ENCODE data around the gene PAGE5.

Gene PAGE5, protein sequence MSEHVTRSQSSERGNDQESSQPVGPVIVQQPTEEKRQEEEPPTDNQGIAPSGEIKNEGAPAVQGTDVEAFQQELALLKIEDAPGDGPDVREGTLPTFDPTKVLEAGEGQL

GRCh38 chrX:55220119-55220794 lies at the start of gene PAGE5:
Gene PAGE5, plus strand, starts transcription at chrX:55220346. Its CDS starts 1,037 bp downstream, at chrX:55221383.
- H3K27me3 ChIP-seq (replicated peaks) = no peaks in the 10 kb centered on the region
- DNase-seq = no peak
- no peak within 1 kb of the TSS for H3K27ac ChIP-seq
- TF ChIP-seq CTCF (IDR thresholded peaks at IDR 0.05; ENCODE audit: low read depth, low read length, missing control alignments) = no peak
- in situ Hi-C loops (cut with HindIII; ENCODE audit: low pct_ligation_motif_present, low sequenced_read_pairs) = no loop called here
- no peaks in the 10 kb centered on the region for H3K36me3 ChIP-seq (replicated peaks)
- no peak within 1 kb of the TSS for H3K4me3 ChIP-seq (ENCODE audit: low read depth, low read length)

DNA sequence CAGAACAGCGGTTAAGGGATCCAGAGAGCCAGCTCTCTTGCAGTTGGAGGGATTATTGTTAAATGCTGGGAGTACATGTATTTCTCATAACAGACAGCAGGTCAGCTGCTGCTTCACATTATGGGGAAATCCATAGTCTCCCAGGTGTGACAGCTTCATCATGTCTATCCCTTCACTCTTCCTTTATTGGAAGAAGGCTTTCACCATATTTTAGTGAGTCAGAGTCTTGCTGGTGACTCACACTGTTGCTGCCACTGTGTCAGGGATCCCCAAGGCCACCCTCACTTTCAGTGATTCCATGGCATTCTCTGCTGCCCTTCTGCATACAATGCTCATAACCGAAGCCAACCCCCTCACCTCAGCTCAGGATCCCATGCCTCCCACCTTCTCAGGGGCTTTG lies 32.9 kb upstream of the PAGE5 start:
- DNase-seq = no peak
- in situ Hi-C loops (cut with HindIII; ENCODE audit: low pct_ligation_motif_present, low sequenced_read_pairs) = no loop called here
- Histone ChIP-seq H3K27ac (no peak overlapping the region), H3K27me3 (replicated peaks) (no peaks in the 10 kb centered on the region), H3K36me3 (replicated peaks) (no peaks in the 10 kb centered on the region), H3K4me3 (ENCODE audit: low read depth, low read length) (no peak overlapping the region)
- TF ChIP-seq CTCF (IDR thresholded peaks at IDR 0.05; ENCODE audit: low read depth, low read length, missing control alignments) = no peak

DNA sequence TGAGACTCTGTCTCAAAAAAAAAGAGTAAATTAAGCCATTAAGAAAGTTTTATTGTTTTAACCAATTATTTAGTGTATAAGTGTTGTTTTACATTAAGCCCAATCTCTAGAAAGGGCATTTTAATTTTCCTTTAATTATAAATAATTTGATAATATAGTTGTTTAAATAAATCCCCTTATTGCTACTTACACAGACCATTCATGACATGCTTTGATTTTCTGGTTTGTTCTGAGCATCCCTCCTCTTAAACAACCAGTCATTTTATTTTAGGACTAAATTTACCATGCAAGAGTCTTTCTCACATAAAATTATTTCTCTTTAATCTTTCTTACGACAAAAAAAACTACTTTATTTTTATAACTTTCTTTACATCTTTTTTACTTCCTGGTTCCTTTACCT lies 23.5 kb upstream of the PAGE5 start:
- H3K27me3 ChIP-seq (replicated peaks) = no peaks in the 10 kb centered on the region
- in situ Hi-C loops (cut with HindIII; ENCODE audit: low pct_ligation_motif_present, low sequenced_read_pairs) = no loop called here
- H3K27ac ChIP-seq = no peak overlapping the region
- H3K4me3 ChIP-seq (ENCODE audit: low read depth, low read length) = no peak overlapping the region
- DNase-seq = no peak
- TF ChIP-seq CTCF (IDR thresholded peaks at IDR 0.05; ENCODE audit: low read depth, low read length, missing control alignments) = no peak
- H3K36me3 ChIP-seq (replicated peaks) = no peaks in the 10 kb centered on the region

DNA sequence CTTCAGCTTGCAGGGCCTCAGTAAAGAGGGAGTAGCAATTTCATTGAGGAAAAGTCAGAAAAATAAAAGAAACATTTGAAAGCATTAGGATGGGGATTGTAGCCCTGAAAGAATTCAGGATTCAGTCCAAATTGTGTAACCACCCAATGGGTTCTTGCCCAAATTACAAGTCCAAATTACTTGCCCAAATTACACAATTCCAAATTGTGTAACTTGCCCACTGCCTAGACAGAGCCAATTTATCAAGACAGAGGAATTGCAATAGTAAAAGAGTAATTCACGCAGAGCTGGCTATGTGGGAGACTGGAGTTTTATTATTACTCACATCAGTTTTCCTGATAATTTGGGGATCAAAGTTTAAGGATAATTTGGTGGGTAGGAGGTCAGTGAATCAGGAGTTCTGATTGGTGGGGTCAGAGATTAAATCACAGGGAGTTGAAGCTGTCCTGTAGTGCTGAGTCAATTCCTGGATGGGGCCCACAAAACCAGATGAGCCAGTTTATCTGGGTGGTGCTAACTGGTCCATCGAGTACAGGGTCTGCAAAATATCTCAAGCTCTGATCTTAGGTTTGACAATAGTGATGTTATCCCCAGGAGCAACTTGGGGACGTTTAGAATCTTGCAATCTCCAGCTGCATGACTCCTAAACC lies 18.1 kb upstream of the PAGE5 start:
- in situ Hi-C loops (cut with HindIII; ENCODE audit: low pct_ligation_motif_present, low sequenced_read_pairs) = no loop called here
- Histone ChIP-seq H3K4me3 (ENCODE audit: low read depth, low read length) (no peak overlapping the region), H3K27me3 (replicated peaks) (no peaks in the 10 kb centered on the region), H3K27ac (no peak overlapping the region), H3K36me3 (replicated peaks) (no peaks in the 10 kb centered on the region)
- no peak for DNase-seq
- no peak for TF ChIP-seq CTCF (IDR thresholded peaks at IDR 0.05; ENCODE audit: low read depth, low read length, missing control alignments)

DNA sequence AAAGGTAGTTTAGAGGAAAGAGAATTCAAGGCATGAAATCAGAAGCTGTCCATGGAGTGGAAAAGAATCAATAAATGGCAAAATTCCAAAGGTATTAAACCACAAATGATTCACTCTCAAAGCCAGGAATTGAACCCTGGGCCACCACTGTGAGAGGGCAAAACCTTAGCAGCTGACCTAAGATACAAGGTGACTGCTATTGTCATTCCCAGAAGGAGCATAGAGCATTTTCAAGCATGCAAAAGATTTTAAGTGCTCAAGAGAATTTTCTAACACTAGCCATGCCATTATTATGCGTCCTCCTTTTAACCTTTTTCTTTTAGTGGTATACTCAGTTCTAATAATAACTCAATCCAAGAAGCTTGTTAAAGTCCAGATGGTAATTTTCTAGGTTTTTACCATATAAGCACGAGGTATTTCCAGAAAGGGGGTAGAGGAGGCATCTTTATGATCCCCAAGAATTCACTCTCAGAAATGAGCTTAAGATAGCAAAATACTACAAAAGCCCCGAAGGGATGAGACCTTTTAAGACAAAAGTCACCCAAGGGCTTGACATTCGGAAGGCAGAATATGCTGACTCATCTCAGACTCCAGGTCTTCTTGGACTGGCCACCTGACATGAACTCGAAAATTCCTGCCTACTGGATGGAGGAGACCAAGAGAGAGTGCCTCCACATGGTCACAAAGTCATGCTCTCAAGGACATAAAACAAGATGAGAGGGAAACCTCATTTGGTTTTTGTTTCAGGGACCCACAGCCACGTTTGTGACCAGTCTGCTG lies 13.8 kb upstream of the PAGE5 start:
- TF ChIP-seq CTCF (IDR thresholded peaks at IDR 0.05; ENCODE audit: low read depth, low read length, missing control alignments) = no peak
- Histone ChIP-seq H3K4me3 (ENCODE audit: low read depth, low read length) (no peak overlapping the region), H3K27ac (no peak overlapping the region), H3K27me3 (replicated peaks) (no peaks in the 10 kb centered on the region), H3K36me3 (replicated peaks) (no peaks in the 10 kb centered on the region)
- in situ Hi-C loops (cut with HindIII; ENCODE audit: low pct_ligation_motif_present, low sequenced_read_pairs) = no loop called here
- no peak for DNase-seq
